Measurements from ENCODE around the gene C2CD2L. TPM values are rescaled to one million over a fixed set of nuclear protein-coding genes. Genes with fewer than 3 reads are reported as not detected.

C2CD2L gene
- total and polyA plus RNA-seq, 2 donors (not counting 3 experiments of a cell fraction or from before 2014, with no cell fraction given), result 9.1 to 10.4 TPM

GRCh38 chr11:119109843-119110242, 2.7 kb downstream of the C2CD2L start:
- Histone ChIP-seq H3K9ac (replicated peaks; ENCODE audit: extremely low read depth, insufficient read depth, low read length) (no peak overlapping the region), H3K4me1 (ENCODE audit: control insufficient read depth, extremely low read depth, insufficient read depth, low read length) (peaks cover 13% of the 10 kb centered on the region), H3K9me3 (replicated peaks; ENCODE audit: control insufficient read depth, insufficient read depth, low read length) (no peaks in the 10 kb centered on the region), H4K20me1 (replicated peaks; ENCODE audit: control insufficient read depth, extremely low read depth, insufficient read depth, low read length) (no peaks in the 10 kb centered on the region), H2AFZ (ENCODE audit: low read depth, low read length) (no peak overlapping the region), H3K27ac (ENCODE audit: insufficient read depth, low read depth, low read length) (no peak overlapping the region), H3K36me3 (ENCODE audit: control insufficient read depth in 2 of 2, extremely low read depth in 1 of 2, insufficient read depth in 2 of 2, low read length in 2 of 2) (peaks cover 7 to 25% of the 10 kb centered on the region in 2 experiments), H3K9me1 (replicated peaks; ENCODE audit: control insufficient read depth, extremely low read depth, insufficient read depth, low read length) (no peaks in the 10 kb centered on the region), H3K79me2 (ENCODE audit: control insufficient read depth, insufficient read depth, low read length) (no peaks in the 10 kb centered on the region), H3K27me3 (ENCODE audit: control insufficient read depth in 2 of 2, insufficient read depth in 2 of 2, low read length in 2 of 2) (no peaks in the 10 kb centered on the region), H3K4me2 (ENCODE audit: insufficient read depth, low read length) (no peak overlapping the region), H3K4me3 (replicated peaks in 1 of 3; ENCODE audit: insufficient read depth in 1 of 3, low read depth in 1 of 3, low read length in 3 of 3) (no peak overlapping the region)
- BruUV-seq (replicated peaks), result no TSS peak
- intact Hi-C loops (cut with micrococcal nuclease), result no loop called here
- POLR2A ChIA-PET, result interaction anchor here (1.9 kb wide), 1 partner anchor 15 kb away, joined by 4 read pairs; a partner anchor contains a TSS
- TF ChIP-seq POLR2A (IDR thresholded peaks at IDR 0.05; ENCODE audit: low read depth, low read length) (no peak), CTCF (IDR thresholded peaks at IDR 0.05; ENCODE audit: extremely low read depth in 1 of 2, insufficient read depth in 1 of 2, low read depth in 1 of 2, low read length in 2 of 2) (no peak)
- no peak for FAIRE-seq
- dilution Hi-C loops (cut with MboI; ENCODE audit: extremely low pct_ligation_motif_present, low sequenced_read_pairs), result no loop called here
- no peak for DNase-seq (ENCODE audit: low read depth, low spot score)
- CTCF ChIA-PET, result interaction anchor here (0.9 to 2.0 kb wide), 3 partner anchors 11 to 24 kb away, joined by 3 to 7 read pairs (median 4); partner anchors contain the start of gene HINFP

- CTCF ChIA-PET, result interaction anchor here (1.6 kb wide), 1 partner anchor 15 kb away, joined by 4 read pairs; a partner anchor contains a TSS
- DNase-seq (ENCODE audit: low read depth, low spot score), result no peak
Observed at GRCh38 chr11:119110439-119110838, 3.3 kb downstream of the C2CD2L start.

More at GRCh38 chr11:119110439-119110838, 3.3 kb downstream of the C2CD2L start:
- H3K27ac ChIP-seq (ENCODE audit: insufficient read depth, low read depth, low read length), result no peak overlapping the region
- H3K36me3 ChIP-seq (ENCODE audit: control insufficient read depth in 2 of 2, extremely low read depth in 1 of 2, insufficient read depth in 2 of 2, low read length in 2 of 2), result peaks cover 7 to 25% of the 10 kb centered on the region in 2 experiments
- no peak overlapping the region for H2AFZ ChIP-seq (ENCODE audit: low read depth, low read length)
- H4K20me1 ChIP-seq (replicated peaks; ENCODE audit: control insufficient read depth, extremely low read depth, insufficient read depth, low read length), result no peaks in the 10 kb centered on the region
- intact Hi-C loops (cut with micrococcal nuclease) (no loop called here), dilution Hi-C loops (cut with MboI; ENCODE audit: extremely low pct_ligation_motif_present, low sequenced_read_pairs) (no loop called here)
- peaks cover 15% of the 10 kb centered on the region for H3K4me1 ChIP-seq (ENCODE audit: control insufficient read depth, extremely low read depth, insufficient read depth, low read length)
- no peaks in the 10 kb centered on the region for H3K9me1 ChIP-seq (replicated peaks; ENCODE audit: control insufficient read depth, extremely low read depth, insufficient read depth, low read length)
- FAIRE-seq, result no peak
- no TSS peak for BruUV-seq (replicated peaks)
- no peaks in the 10 kb centered on the region for H3K79me2 ChIP-seq (ENCODE audit: control insufficient read depth, insufficient read depth, low read length)
- POLR2A ChIA-PET, result no interaction called here
- H3K9ac ChIP-seq (replicated peaks; ENCODE audit: extremely low read depth, insufficient read depth, low read length), result no peak overlapping the region
- TF ChIP-seq POLR2A (IDR thresholded peaks at IDR 0.05; ENCODE audit: low read depth, low read length) (no peak), CTCF (IDR thresholded peaks at IDR 0.05; ENCODE audit: extremely low read depth in 1 of 2, insufficient read depth in 1 of 2, low read depth in 1 of 2, low read length in 2 of 2) (no peak), GATA2 (IDR thresholded peaks at IDR 0.05; ENCODE audit: insufficient read depth, insufficient read length, low read depth, low read length) (no peak), FOS (IDR thresholded peaks at IDR 0.05; ENCODE audit: borderline replicate concordance, insufficient read depth, low read length) (no peak), JUN (IDR thresholded peaks at IDR 0.05; ENCODE audit: borderline replicate concordance, insufficient read depth, insufficient read length, low read depth) (no peak), MAX (IDR thresholded peaks at IDR 0.05; ENCODE audit: insufficient read depth, insufficient read length) (no peak), EZH2 (IDR thresholded peaks at IDR 0.05; ENCODE audit: borderline replicate concordance, low read depth, low read length, severe bottlenecking) (no peak), MYC (IDR thresholded peaks at IDR 0.05; ENCODE audit: low read depth, low read length) (no peak)
- H3K27me3 ChIP-seq (ENCODE audit: control insufficient read depth in 2 of 2, insufficient read depth in 2 of 2, low read length in 2 of 2), result no peaks in the 10 kb centered on the region
- H3K4me2 ChIP-seq (ENCODE audit: insufficient read depth, low read length), result no peak overlapping the region
- H3K4me3 ChIP-seq (replicated peaks in 1 of 3; ENCODE audit: insufficient read depth in 1 of 3, low read depth in 1 of 3, low read length in 3 of 3), result no peak overlapping the region
- no peaks in the 10 kb centered on the region for H3K9me3 ChIP-seq (replicated peaks; ENCODE audit: control insufficient read depth, insufficient read depth, low read length)
